Natural killer cell (primary cell): Measurements from ENCODE around the gene SDF2L1. TPM values are rescaled to one million over a fixed set of nuclear protein-coding genes. Genes with fewer than 3 reads are reported as not detected.
"Not testable (repeated sequence)": the region's sequence is repeated elsewhere in the genome, so short reads cannot be mapped to it uniquely, and the experiment has no call there.

ENCODE experiments used
- ATAC-seq, 3 donors: fragments of 150-1000 bp in 2 of 3; fragments of 200-7000 bp in 1 of 3; cut with Tn5 transposase; 1 replicate in 1 of 3; 2 replicates in 2 of 3; pipeline ENCODE4 v1.10.0; 2021; ENCODE audit warnings: mild to moderate bottlenecking in 2 of 3, moderate library complexity in 2 of 3
- DNase-seq, 2 donors: peaks; one replicate each; pipeline versions ENCODE4 v3.0.0 to v3.0.0-alpha.2; 2013 to 2021; ENCODE audit warnings: mixed read lengths in 1 of 2
- H3K27ac ChIP-seq: one replicate; pipeline ENCODE4 v1.5.1; 2013; ENCODE audit warnings: mild to moderate bottlenecking, low read length
- H3K27me3 ChIP-seq: one replicate; pipeline ENCODE4 v1.6.1; 2013; ENCODE audit warnings: low read length; ENCODE audit not compliant: control insufficient read depth, insufficient read depth
- H3K36me3 ChIP-seq: one replicate; pipeline ENCODE4 v1.6.1; 2013; ENCODE audit warnings: low read length; ENCODE audit not compliant: control insufficient read depth, insufficient read depth
- H3K4me1 ChIP-seq: one replicate; pipeline ENCODE4 v1.6.1; 2013; ENCODE audit warnings: low read length; ENCODE audit not compliant: control insufficient read depth, insufficient read depth
- H3K4me3 ChIP-seq: one replicate; pipeline ENCODE4 v1.5.1; 2013; ENCODE audit warnings: low read length
- H3K9me3 ChIP-seq: one replicate; pipeline ENCODE4 v1.6.1; 2013; ENCODE audit warnings: low read length; ENCODE audit not compliant: control insufficient read depth, insufficient read depth
- H3K27ac Mint-ChIP-seq, 2 donors: one replicate each; pipeline ENCODE4 v1.8.0; 2022; ENCODE audit warnings: mild to moderate bottlenecking in 2 of 2, mixed read lengths in 2 of 2, moderate library complexity in 1 of 2
- H3K27me3 Mint-ChIP-seq, 2 donors: one replicate each; pipeline ENCODE4 v1.8.0; 2022; ENCODE audit warnings: low read depth in 2 of 2, mixed read lengths in 2 of 2
- H3K36me3 Mint-ChIP-seq: one replicate; pipeline ENCODE4 v1.8.0; 2022; ENCODE audit warnings: mixed read lengths
- H3K4me1 Mint-ChIP-seq, 2 donors: one replicate each; pipeline ENCODE4 v1.8.0; 2022; ENCODE audit warnings: mixed read lengths in 2 of 2
- H3K4me3 Mint-ChIP-seq: one replicate; pipeline ENCODE4 v1.8.0; 2022; ENCODE audit warnings: mild to moderate bottlenecking, moderate library complexity, mixed read lengths
- H3K9me3 Mint-ChIP-seq, 2 donors: one replicate each; pipeline ENCODE4 v1.8.0; 2022; ENCODE audit warnings: mixed read lengths in 2 of 2
- CTCF ChIP-seq: fragments of 200-600 bp; IDR thresholded peaks from one replicate; pipeline ENCODE4 v1.8.0; 2022; ENCODE audit warnings: antibody characterized with exemption
- WGBS: methylation state at CpG from one replicate; pipeline ENCODE4 v1.1.7; 2013; ENCODE audit warnings: missing lambda C conversion rate; ENCODE audit not compliant: insufficient coverage; 5-methylcytosine and 5-hydroxymethylcytosine counted together
- intact Hi-C: fragments of 100-400 bp; cut with micrococcal nuclease; formaldehyde crosslinking; loops from one replicate; pipeline ENCODE4 v1.14.2; 2022
- total RNA-seq, 4 donors: library from RNA; stranded (reverse); fragments of 120-200 nt in 1 of 4; gene quantifications; one replicate each; pipeline versions ENCODE4 v1.2.3 to v1.2.4, GENCODE V29; 2013 to 2022

The SDF2L1 gene
- total RNA-seq, 3 donors from 2014 or later (not counting 1 experiment from before 2014, with no cell fraction given): 38.3 to 55.8 (median 40.3) TPM

GRCh38 chr22:21602579-21602978 lies 39.5 kb upstream of the SDF2L1 start:
- no peaks in the 10 kb centered on the region for H3K36me3 Mint-ChIP-seq
- no peak overlapping the region for H3K27ac ChIP-seq
- TF ChIP-seq CTCF: no peak
- 94% methylated on average over 6 of the region's 6 CpGs for WGBS
- H3K27ac Mint-ChIP-seq: peak overlapping the region; percentile 15 to 38
- no peak overlapping the region for H3K4me3 Mint-ChIP-seq
- no peak overlapping the region for H3K4me3 ChIP-seq
- H3K9me3 Mint-ChIP-seq: no peaks in the 10 kb centered on the region
- no peaks in the 10 kb centered on the region for H3K27me3 ChIP-seq
- peaks cover 26% of the 10 kb centered on the region for H3K4me1 ChIP-seq
- ATAC-seq (no peak), DNase-seq (no peak)
- no peaks in the 10 kb centered on the region for H3K27me3 Mint-ChIP-seq
- intact Hi-C loops: no loop called here
- H3K4me1 Mint-ChIP-seq: peaks cover 34 to 48% of the 10 kb centered on the region in 2 donors
- no peaks in the 10 kb centered on the region for H3K9me3 ChIP-seq
- H3K36me3 ChIP-seq: peaks cover 3% of the 10 kb centered on the region

GRCh38 chr22:21603973-21604372 lies 38.1 kb upstream of the SDF2L1 start:
- H3K36me3 ChIP-seq: peaks cover 3% of the 10 kb centered on the region
- H3K9me3 Mint-ChIP-seq: no peaks in the 10 kb centered on the region
- H3K4me1 Mint-ChIP-seq: peaks cover 31 to 48% of the 10 kb centered on the region in 2 donors
- H3K4me3 ChIP-seq: no peak overlapping the region
- DNase-seq: no peak
- H3K36me3 Mint-ChIP-seq: no peaks in the 10 kb centered on the region
- no peak overlapping the region for H3K4me3 Mint-ChIP-seq
- H3K27ac ChIP-seq: no peak overlapping the region
- ATAC-seq: no peak
- H3K27ac Mint-ChIP-seq: no peak overlapping the region
- no peaks in the 10 kb centered on the region for H3K9me3 ChIP-seq
- no peaks in the 10 kb centered on the region for H3K27me3 ChIP-seq
- intact Hi-C loops: no loop called here
- no peak for TF ChIP-seq CTCF
- no peaks in the 10 kb centered on the region for H3K27me3 Mint-ChIP-seq
- H3K4me1 ChIP-seq: peaks cover 25% of the 10 kb centered on the region
- 92% methylated on average over 9 of the region's 9 CpGs for WGBS

GRCh38 chr22:21605887-21606564 lies 36.1 kb upstream of the SDF2L1 start:
- no peak for TF ChIP-seq CTCF
- Histone ChIP-seq H3K9me3 (no peaks in the 10 kb centered on the region), H3K4me1 (peaks cover 22% of the 10 kb centered on the region), H3K27me3 (no peaks in the 10 kb centered on the region), H3K36me3 (no peaks in the 10 kb centered on the region), H3K27ac (no peak overlapping the region), H3K4me3 (no peak overlapping the region)
- no peak for DNase-seq
- intact Hi-C loops: no loop called here
- H3K27ac Mint-ChIP-seq: peak overlapping the region; percentile 56
- H3K36me3 Mint-ChIP-seq: no peaks in the 10 kb centered on the region
- no peak overlapping the region for H3K4me3 Mint-ChIP-seq
- no peaks in the 10 kb centered on the region for H3K27me3 Mint-ChIP-seq
- peaks cover 31 to 49% of the 10 kb centered on the region in 2 donors for H3K4me1 Mint-ChIP-seq
- ATAC-seq: no peak
- no peaks in the 10 kb centered on the region for H3K9me3 Mint-ChIP-seq
- WGBS: 93% methylated on average over 7 of the region's 7 CpGs

GRCh38 chr22:21606775-21607174 lies 35.3 kb upstream of the SDF2L1 start:
- WGBS: 85% methylated on average over 8 of the region's 8 CpGs
- Histone ChIP-seq H3K4me1 (peaks cover 20% of the 10 kb centered on the region), H3K4me3 (no peak overlapping the region), H3K36me3 (peaks cover 5% of the 10 kb centered on the region), H3K9me3 (no peaks in the 10 kb centered on the region), H3K27me3 (no peaks in the 10 kb centered on the region), H3K27ac (no peak overlapping the region)
- no peak overlapping the region for H3K4me3 Mint-ChIP-seq
- H3K27me3 Mint-ChIP-seq: no peaks in the 10 kb centered on the region
- intact Hi-C loops: no loop called here
- peaks cover 38 to 57% of the 10 kb centered on the region in 2 donors for H3K4me1 Mint-ChIP-seq
- TF ChIP-seq CTCF: no peak
- ATAC-seq: no peak
- H3K36me3 Mint-ChIP-seq: no peaks in the 10 kb centered on the region
- H3K27ac Mint-ChIP-seq: peak overlapping the region in 1 of 2 donors; percentile 56
- H3K9me3 Mint-ChIP-seq: no peaks in the 10 kb centered on the region
- no peak for DNase-seq

- H3K4me3 Mint-ChIP-seq, H3K4me3 ChIP-seq: not testable (repeated sequence)
- 97% methylated on average over 10 of the region's 11 CpGs for WGBS
These were observed 32.4 kb upstream of the SDF2L1 start for GRCh38 chr22:21609556-21610157.

More at GRCh38 chr22:21609556-21610157, 32.4 kb upstream of the SDF2L1 start:
- DNase-seq, H3K27ac ChIP-seq, H3K27me3 Mint-ChIP-seq, H3K36me3 Mint-ChIP-seq, H3K9me3 Mint-ChIP-seq, ATAC-seq, H3K9me3 ChIP-seq, intact Hi-C loops, H3K27me3 ChIP-seq: not testable (repeated sequence)
- H3K4me1 Mint-ChIP-seq: peaks cover 39 to 56% of the 10 kb centered on the region in 2 donors
- peak overlapping the region; percentile 61 to 78 for H3K27ac Mint-ChIP-seq
- H3K36me3 ChIP-seq: peaks cover 24% of the 10 kb centered on the region
- H3K4me1 ChIP-seq: peaks cover 13% of the 10 kb centered on the region
